K562 (cell line): ENCODE measurements around the gene LAMTOR5. TPM values are rescaled to one million over a fixed set of nuclear protein-coding genes. Genes with fewer than 3 reads are reported as not detected.

Experiments used
- BRCA1 ChIP-seq, 2 experiments: fragments of 450-650 bp in 1 of 2; sonication (generic) in 1 of 2; formaldehyde crosslinking in 1 of 2; IDR thresholded peaks; 2 replicates each; pipeline versions ENCODE4 v1.5.0 to v1.6.1; 2017 to 2020; ENCODE audit warnings: mild to moderate bottlenecking in 1 of 2, missing genetic modification reagents in 1 of 2
- CTCFL ChIP-seq: IDR thresholded peaks from 2 replicates; pipeline ENCODE4 v1.6.1; 2011; ENCODE audit warnings: borderline replicate concordance, low read depth, mild to moderate bottlenecking, moderate library complexity, low read length; ENCODE audit not compliant: insufficient read depth, poor library complexity, severe bottlenecking
- ELF2 ChIP-seq: fragments of 250-450 bp; sonication (Bioruptor Pico); IDR thresholded peaks from 2 replicates; pipeline ENCODE4 v1.5.0; 2021; ENCODE audit warnings: mild to moderate bottlenecking
- GATA2 ChIP-seq: sonication (generic); formaldehyde crosslinking; IDR thresholded peaks from 2 replicates; pipeline ENCODE4 v1.4.0; 2020; ENCODE audit warnings: mild to moderate bottlenecking, missing genetic modification reagents
- HIVEP1 ChIP-seq: fragments of 250-450 bp; sonication (Bioruptor Pico); IDR thresholded peaks from 2 replicates; pipeline ENCODE4 v1.4.0; 2020; ENCODE audit warnings: mild to moderate bottlenecking
- NFYB ChIP-seq: IDR thresholded peaks from 2 replicates; pipeline ENCODE4 v1.6.1; 2011; ENCODE audit warnings: mild to moderate bottlenecking, moderate library complexity; ENCODE audit not compliant: insufficient read length; ENCODE audit errors: extremely low read depth
- NR2C2 ChIP-seq, 2 experiments: fragments of 200-800 bp in 1 of 2; sonication (Bioruptor generic) in 1 of 2; sonication (generic) in 1 of 2; formaldehyde crosslinking in 1 of 2; IDR thresholded peaks; 2 replicates each; pipeline versions ENCODE4 v1.6.1 to v1.8.0; 2016 to 2022; ENCODE audit warnings: mild to moderate bottlenecking in 1 of 2, missing compliant biosample characterization in 1 of 2, missing genetic modification characterization in 1 of 2, missing genetic modification reagents in 1 of 2
- PHB ChIP-seq: fragments of 250-450 bp; sonication (Bioruptor Pico); IDR thresholded peaks from 2 replicates; pipeline ENCODE4 v1.5.0; 2021
- STAT5B ChIP-seq: fragments of 250-450 bp; sonication (Bioruptor Pico); IDR thresholded peaks from 2 replicates; pipeline ENCODE4 v1.8.0; 2021; ENCODE audit warnings: mild to moderate bottlenecking, inconsistent platforms
- USF1 ChIP-seq: sonication (generic); formaldehyde crosslinking; IDR thresholded peaks from 2 replicates; pipeline ENCODE4 v1.9.0; 2022; ENCODE audit warnings: mild to moderate bottlenecking, missing genetic modification reagents
- ZNF165 ChIP-seq: fragments of 250-450 bp; sonication (Bioruptor Pico); IDR thresholded peaks from 2 replicates; pipeline ENCODE4 v1.4.0; 2020; ENCODE audit warnings: borderline replicate concordance
- ZNF224 ChIP-seq: sonication (generic); formaldehyde crosslinking; IDR thresholded peaks from 2 replicates; pipeline ENCODE4 v1.8.0; 2022; ENCODE audit warnings: mild to moderate bottlenecking, missing genetic modification reagents
- ZNF23 ChIP-seq: fragments of 250-450 bp; sonication (Bioruptor Pico); IDR thresholded peaks from 2 replicates; pipeline ENCODE4 v1.4.0; 2020; ENCODE audit warnings: mild to moderate bottlenecking
- ZNF444 ChIP-seq: fragments of 250-450 bp; sonication (Bioruptor Pico); IDR thresholded peaks from 2 replicates; pipeline ENCODE4 v1.4.0; 2020; ENCODE audit warnings: mild to moderate bottlenecking, moderate library complexity
- polyA plus RNA-seq, 8 experiments: library from polyadenylated mRNA; depleted of rRNA in 4 of 8; stranded (reverse) in 5 of 8; unstranded in 3 of 8; fragments of >200 nt; fragmentation: Nextera tagmentation in 2 of 8; fragmentation: Illumina TruSeq in 1 of 8; extraction: Ambion mirVana in 2 of 8; extraction: Trizol in 1 of 8; gene quantifications; 2 replicates each; pipeline versions ENCODE4 v1.2.1 to v1.2.3, GENCODE V29; 2011 to 2014; ENCODE audit warnings: inconsistent platforms in 1 of 8, missing spikeins in 1 of 8
- total RNA-seq, 7 experiments: library from RNA; depleted of rRNA in 6 of 7; stranded (reverse); fragments of >200 nt in 6 of 7; fragmentation: Illumina TruSeq in 2 of 7; extraction: Trizol in 2 of 7; gene quantifications; 2 replicates each; pipeline versions ENCODE4 v1.2.1 to v1.2.3, GENCODE V29; 2011 to 2021; ENCODE audit warnings: low replicate concordance in 1 of 7
- TF ChIP-seq, protein P1 (sequence below), 2 experiments: fragments of 450-650 bp; formaldehyde crosslinking in 1 of 2; IDR thresholded peaks; 2 replicates each; pipeline versions ENCODE4 v1.4.0 to v1.6.1; 2014 to 2020; ENCODE audit warnings: mild to moderate bottlenecking in 2 of 2, borderline replicate concordance in 1 of 2, low read depth in 1 of 2
- TF ChIP-seq, protein P2 (sequence below), 3 experiments: fragments of 200-800 bp in 1 of 3; sonication (Bioruptor generic) in 1 of 3; sonication (generic) in 1 of 3; formaldehyde crosslinking in 1 of 3; IDR thresholded peaks; 2 replicates each; pipeline versions ENCODE4 v1.6.1 to v1.8.0; 2016 to 2022; ENCODE audit warnings: mild to moderate bottlenecking in 2 of 3, missing compliant biosample characterization in 2 of 3, missing genetic modification characterization in 2 of 3, missing genetic modification reagents in 1 of 3

Gene LAMTOR5
- total and polyA plus RNA-seq, 9 of the 15 experiments (the other 6 are each of a cell fraction or from before 2014, with no cell fraction given), result 118 to 712 (median 241) TPM

DNA sequence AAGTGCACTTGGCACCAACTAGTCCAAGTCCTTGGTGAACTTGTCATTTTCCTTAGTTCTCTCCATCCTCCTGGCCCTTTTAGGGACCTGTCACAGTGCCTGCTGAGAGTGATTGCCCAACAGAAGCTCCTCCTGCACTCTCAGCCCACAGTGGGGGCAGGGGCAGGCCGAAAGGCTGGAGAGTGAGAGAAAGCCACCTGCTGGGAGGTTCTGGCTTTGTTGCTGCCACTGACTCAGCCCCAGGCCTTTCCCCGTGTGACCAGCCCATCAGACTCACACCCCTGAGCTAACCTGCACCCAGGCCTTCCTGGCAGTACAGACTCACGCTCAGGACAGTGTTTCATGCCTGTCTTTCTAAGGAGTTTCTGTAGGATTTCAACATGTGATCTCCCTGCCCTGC lies 26.3 kb upstream of the LAMTOR5 start (continued):
- TF ChIP-seq, protein P1, sequence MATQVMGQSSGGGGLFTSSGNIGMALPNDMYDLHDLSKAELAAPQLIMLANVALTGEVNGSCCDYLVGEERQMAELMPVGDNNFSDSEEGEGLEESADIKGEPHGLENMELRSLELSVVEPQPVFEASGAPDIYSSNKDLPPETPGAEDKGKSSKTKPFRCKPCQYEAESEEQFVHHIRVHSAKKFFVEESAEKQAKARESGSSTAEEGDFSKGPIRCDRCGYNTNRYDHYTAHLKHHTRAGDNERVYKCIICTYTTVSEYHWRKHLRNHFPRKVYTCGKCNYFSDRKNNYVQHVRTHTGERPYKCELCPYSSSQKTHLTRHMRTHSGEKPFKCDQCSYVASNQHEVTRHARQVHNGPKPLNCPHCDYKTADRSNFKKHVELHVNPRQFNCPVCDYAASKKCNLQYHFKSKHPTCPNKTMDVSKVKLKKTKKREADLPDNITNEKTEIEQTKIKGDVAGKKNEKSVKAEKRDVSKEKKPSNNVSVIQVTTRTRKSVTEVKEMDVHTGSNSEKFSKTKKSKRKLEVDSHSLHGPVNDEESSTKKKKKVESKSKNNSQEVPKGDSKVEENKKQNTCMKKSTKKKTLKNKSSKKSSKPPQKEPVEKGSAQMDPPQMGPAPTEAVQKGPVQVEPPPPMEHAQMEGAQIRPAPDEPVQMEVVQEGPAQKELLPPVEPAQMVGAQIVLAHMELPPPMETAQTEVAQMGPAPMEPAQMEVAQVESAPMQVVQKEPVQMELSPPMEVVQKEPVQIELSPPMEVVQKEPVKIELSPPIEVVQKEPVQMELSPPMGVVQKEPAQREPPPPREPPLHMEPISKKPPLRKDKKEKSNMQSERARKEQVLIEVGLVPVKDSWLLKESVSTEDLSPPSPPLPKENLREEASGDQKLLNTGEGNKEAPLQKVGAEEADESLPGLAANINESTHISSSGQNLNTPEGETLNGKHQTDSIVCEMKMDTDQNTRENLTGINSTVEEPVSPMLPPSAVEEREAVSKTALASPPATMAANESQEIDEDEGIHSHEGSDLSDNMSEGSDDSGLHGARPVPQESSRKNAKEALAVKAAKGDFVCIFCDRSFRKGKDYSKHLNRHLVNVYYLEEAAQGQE (IDR thresholded peaks at IDR 0.05; ENCODE audit: borderline replicate concordance), result peak; percentile 41
- TF ChIP-seq, protein P1 (CRISPR knock-in tag; IDR thresholded peaks at IDR 0.05; ENCODE audit: low read depth), result no peak
- no peak for TF ChIP-seq PHB
- no peak for TF ChIP-seq USF1 (CRISPR knock-in tag)
- TF ChIP-seq ZNF165, result no peak
- TF ChIP-seq BRCA1 (IDR thresholded peaks at IDR 0.05), result no peak
- TF ChIP-seq BRCA1 (CRISPR knock-in tag; IDR thresholded peaks at IDR 0.05), result no peak
- no peak for TF ChIP-seq ZNF444
- TF ChIP-seq ELF2 (CRISPR knock-in tag), result no peak
- TF ChIP-seq HIVEP1 (CRISPR knock-in tag), result no peak
- no peak for TF ChIP-seq NR2C2 (CRISPR knock-in tag; IDR thresholded peaks at IDR 0.05)
- no peak for TF ChIP-seq NR2C2 (tag; IDR thresholded peaks at IDR 0.05)
- TF ChIP-seq CTCFL, result peak; percentile 38
- TF ChIP-seq STAT5B (CRISPR knock-in tag), result no peak
- TF ChIP-seq ZNF23 (CRISPR knock-in tag), result no peak
- TF ChIP-seq, protein P2, sequence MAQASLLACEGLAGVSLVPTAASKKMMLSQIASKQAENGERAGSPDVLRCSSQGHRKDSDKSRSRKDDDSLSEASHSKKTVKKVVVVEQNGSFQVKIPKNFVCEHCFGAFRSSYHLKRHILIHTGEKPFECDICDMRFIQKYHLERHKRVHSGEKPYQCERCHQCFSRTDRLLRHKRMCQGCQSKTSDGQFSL (CRISPR knock-in tag; IDR thresholded peaks at IDR 0.05), result no peak
- TF ChIP-seq, protein P2 (tag; IDR thresholded peaks at IDR 0.05), result no peak
- no peak for TF ChIP-seq GATA2 (CRISPR knock-in tag)
- TF ChIP-seq NFYB, result no peak
- TF ChIP-seq ZNF224 (CRISPR knock-in tag), result no peak
